Measurements from ENCODE around the gene VDR. TPM values are rescaled to one million over a fixed set of nuclear protein-coding genes. Genes with fewer than 3 reads are reported as not detected.
"Not testable (repeated sequence)": the region's sequence is repeated elsewhere in the genome, so short reads cannot be mapped to it uniquely, and the experiment has no call there.

VDR gene
- total and polyA plus RNA-seq, 2 experiments from 2014 or later = 23.9 to 30.5 TPM

DNA sequence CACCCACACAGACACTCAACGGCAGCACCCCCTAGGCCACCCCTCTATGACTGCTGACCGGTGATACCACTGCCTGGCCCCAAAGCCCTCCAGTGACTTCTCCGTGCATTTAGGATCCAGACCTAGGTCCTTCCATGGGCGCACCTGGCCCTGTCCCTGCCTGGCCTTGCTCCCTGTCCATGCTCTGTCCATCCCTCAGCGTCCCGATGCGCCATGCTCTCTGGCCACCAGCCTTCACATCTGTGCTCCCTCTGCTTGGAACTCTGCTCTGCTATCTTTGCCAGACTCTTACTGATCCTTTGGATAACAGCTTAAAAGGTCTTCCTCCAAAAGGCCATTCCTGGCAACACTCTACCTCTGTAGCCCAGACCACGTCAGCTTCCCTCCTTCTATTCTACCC lies 59.7 kb downstream of the VDR start:
- peaks cover 6% of the 10 kb centered on the region; the same call in 1 of the 2 replicates for H3F3A ChIP-seq (ENCODE audit: insufficient read depth)
- in situ Hi-C loops (cut with MboI) = no loop called here
- H3K79me2 ChIP-seq (ENCODE audit: insufficient read depth) = no peaks in the 10 kb centered on the region
- no peaks in the 10 kb centered on the region for H4K20me1 ChIP-seq (ENCODE audit: insufficient read depth)
- no peak overlapping the region for H3K4me3 ChIP-seq
- no peak overlapping the region for H2AFZ ChIP-seq
- H3K9ac ChIP-seq = no peak overlapping the region
- peaks cover 5% of the 10 kb centered on the region; the same call in 1 of the 2 replicates for H3K4me1 ChIP-seq (ENCODE audit: insufficient read depth)
- WGBS, 2 experiments (ENCODE audit: low coverage in 1 of 2, low lambda C conversion rate in 2 of 2, missing lambda C conversion rate in 2 of 2) = 60 to 66% methylated on average over 7 to 8 of the region's 8 CpGs
- no peak overlapping the region for H3K4me2 ChIP-seq (ENCODE audit: unreplicated experiment)
- DNase-seq = no peak
- no peaks in the 10 kb centered on the region for H3K9me2 ChIP-seq (ENCODE audit: insufficient read depth)
- no peaks in the 10 kb centered on the region for H3K9me3 ChIP-seq (ENCODE audit: low read depth)
- peaks cover 10% of the 10 kb centered on the region; the same call in 1 of the 2 replicates for H3K36me3 ChIP-seq (ENCODE audit: low read depth)
- no peak overlapping the region for H3K27ac ChIP-seq
- no peaks in the 10 kb centered on the region for H3K27me3 ChIP-seq (replicated peaks; ENCODE audit: insufficient read depth)
- TF ChIP-seq EZH2 (IDR thresholded peaks at IDR 0.05; ENCODE audit: insufficient read depth, poor library complexity, severe bottlenecking) (no peak), EZH2phosphoT487 (IDR thresholded peaks at IDR 0.05; ENCODE audit: insufficient read depth, low read depth) (no peak)

DNA sequence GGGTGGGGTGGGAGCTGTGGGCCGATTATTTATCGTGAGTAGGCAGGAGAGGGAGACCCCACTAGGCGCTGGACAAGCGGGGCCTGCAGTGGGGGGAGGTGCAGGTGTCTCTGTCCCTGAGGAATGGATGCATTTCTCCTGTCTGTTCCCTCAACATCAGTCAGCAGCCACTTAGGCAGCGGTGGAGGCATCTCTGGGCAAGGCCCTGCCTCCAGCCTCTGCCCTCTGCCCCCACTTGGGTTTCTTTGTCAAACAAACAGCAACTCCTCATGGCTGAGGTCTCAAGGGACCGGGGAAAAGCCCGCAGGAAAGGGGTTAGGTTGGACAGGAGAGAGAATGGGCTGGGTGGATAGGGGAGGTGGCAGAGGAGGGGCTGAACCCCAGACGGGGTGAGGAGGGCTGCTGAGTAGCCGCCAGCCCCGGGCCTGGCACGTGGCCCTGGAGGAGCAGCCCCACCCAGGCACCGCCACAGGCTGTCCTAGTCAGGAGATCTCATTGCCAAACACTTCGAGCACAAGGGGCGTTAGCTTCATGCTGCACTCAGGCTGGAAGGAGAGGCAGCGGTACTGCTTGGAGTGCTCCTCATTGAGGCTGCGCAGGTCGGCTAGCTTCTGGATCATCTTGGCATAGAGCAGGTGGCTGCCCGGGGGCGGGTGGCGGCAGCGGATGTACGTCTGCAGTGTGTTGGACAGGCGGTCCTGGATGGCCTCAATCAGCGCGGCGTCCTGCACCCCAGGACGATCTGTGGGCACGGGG lies 60.4 kb downstream of the VDR start:
- Histone ChIP-seq H3F3A (ENCODE audit: insufficient read depth) (peaks cover 12% of the 10 kb centered on the region; the same call in 1 of the 2 replicates), H3K9me2 (ENCODE audit: insufficient read depth) (no peaks in the 10 kb centered on the region), H3K36me3 (ENCODE audit: low read depth) (peaks cover 10% of the 10 kb centered on the region; the same call in 1 of the 2 replicates), H3K9ac (no peak overlapping the region), H3K27ac (no peak overlapping the region), H2AFZ (no peak overlapping the region), H3K9me3 (ENCODE audit: low read depth) (no peaks in the 10 kb centered on the region), H3K4me1 (ENCODE audit: insufficient read depth) (peaks cover 5% of the 10 kb centered on the region; the same call in 1 of the 2 replicates), H3K4me2 (ENCODE audit: unreplicated experiment) (no peak overlapping the region), H4K20me1 (ENCODE audit: insufficient read depth) (no peaks in the 10 kb centered on the region), H3K4me3 (no peak overlapping the region), H3K27me3 (replicated peaks; ENCODE audit: insufficient read depth) (no peaks in the 10 kb centered on the region), H3K79me2 (ENCODE audit: insufficient read depth) (no peaks in the 10 kb centered on the region)
- 56 to 64% methylated on average over 22 to 28 of the region's 28 CpGs for WGBS, 2 experiments (ENCODE audit: low coverage in 1 of 2, low lambda C conversion rate in 2 of 2, missing lambda C conversion rate in 2 of 2)
- TF ChIP-seq EZH2 (IDR thresholded peaks at IDR 0.05; ENCODE audit: insufficient read depth, poor library complexity, severe bottlenecking) = no peak
- TF ChIP-seq EZH2phosphoT487 (IDR thresholded peaks at IDR 0.05; ENCODE audit: insufficient read depth, low read depth) = no peak
- in situ Hi-C loops (cut with MboI) = no loop called here
- peak; percentile 30 for DNase-seq

DNA sequence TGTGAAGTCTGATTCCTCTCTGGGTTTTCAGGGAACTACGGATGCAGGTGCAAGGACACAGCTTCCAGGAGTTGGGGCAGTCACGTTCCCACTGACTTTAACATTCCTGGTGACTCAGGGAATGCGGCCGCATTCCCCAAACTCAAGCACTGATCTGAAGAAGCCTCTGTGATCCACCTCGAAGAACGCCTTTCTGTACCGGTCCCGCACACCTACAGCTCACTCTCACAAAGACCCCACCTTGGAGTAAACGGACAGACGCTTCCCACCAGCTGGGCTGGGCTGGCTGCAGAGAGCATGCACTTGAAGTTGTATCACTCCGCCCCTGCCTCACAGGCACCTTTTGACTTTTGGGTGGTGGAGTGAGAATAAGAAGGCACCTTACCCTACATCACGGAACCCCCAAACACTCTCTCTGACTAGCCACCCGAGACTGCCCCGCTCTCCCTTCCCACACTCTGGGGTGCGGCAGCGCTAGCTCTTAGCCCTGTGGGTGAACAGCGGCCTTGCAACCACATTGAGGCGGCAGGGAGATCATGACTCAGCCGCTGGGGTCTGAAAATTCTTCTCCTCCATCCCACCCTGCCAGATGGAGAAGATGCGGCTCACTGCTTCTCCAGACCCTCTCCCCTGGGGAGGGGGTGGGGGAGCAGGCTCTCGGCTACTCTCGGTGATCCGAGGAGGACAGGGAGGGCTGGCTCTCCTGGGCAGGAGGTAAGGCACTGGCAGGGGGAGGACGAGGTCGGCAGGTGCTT lies 61.4 kb downstream of the VDR start:
- H3K4me1 ChIP-seq (ENCODE audit: insufficient read depth) = peaks cover 5% of the 10 kb centered on the region; the same call in 1 of the 2 replicates
- peaks cover 14% of the 10 kb centered on the region; the same call in 1 of the 2 replicates for H3F3A ChIP-seq (ENCODE audit: insufficient read depth)
- H3K9ac ChIP-seq = no peak overlapping the region
- H3K4me2 ChIP-seq (ENCODE audit: unreplicated experiment) = no peak overlapping the region
- H4K20me1 ChIP-seq (ENCODE audit: insufficient read depth) = no peaks in the 10 kb centered on the region
- H3K27ac ChIP-seq = no peak overlapping the region
- in situ Hi-C loops (cut with MboI) = no loop called here
- no peak overlapping the region for H2AFZ ChIP-seq
- H3K9me2 ChIP-seq (ENCODE audit: insufficient read depth) = no peaks in the 10 kb centered on the region
- WGBS, 2 experiments (ENCODE audit: low coverage in 1 of 2, low lambda C conversion rate in 2 of 2, missing lambda C conversion rate in 2 of 2) = 91 to 92% methylated on average over 25 of the region's 25 CpGs
- no peak overlapping the region for H3K4me3 ChIP-seq
- H3K9me3 ChIP-seq (ENCODE audit: low read depth) = no peaks in the 10 kb centered on the region
- DNase-seq = no peak
- TF ChIP-seq EZH2phosphoT487 (IDR thresholded peaks at IDR 0.05; ENCODE audit: insufficient read depth, low read depth) (no peak), EZH2 (IDR thresholded peaks at IDR 0.05; ENCODE audit: insufficient read depth, poor library complexity, severe bottlenecking) (no peak)
- H3K36me3 ChIP-seq (ENCODE audit: low read depth) = peaks cover 10% of the 10 kb centered on the region; the same call in 1 of the 2 replicates
- H3K79me2 ChIP-seq (ENCODE audit: insufficient read depth) = no peaks in the 10 kb centered on the region
- H3K27me3 ChIP-seq (replicated peaks; ENCODE audit: insufficient read depth) = no peaks in the 10 kb centered on the region

DNA sequence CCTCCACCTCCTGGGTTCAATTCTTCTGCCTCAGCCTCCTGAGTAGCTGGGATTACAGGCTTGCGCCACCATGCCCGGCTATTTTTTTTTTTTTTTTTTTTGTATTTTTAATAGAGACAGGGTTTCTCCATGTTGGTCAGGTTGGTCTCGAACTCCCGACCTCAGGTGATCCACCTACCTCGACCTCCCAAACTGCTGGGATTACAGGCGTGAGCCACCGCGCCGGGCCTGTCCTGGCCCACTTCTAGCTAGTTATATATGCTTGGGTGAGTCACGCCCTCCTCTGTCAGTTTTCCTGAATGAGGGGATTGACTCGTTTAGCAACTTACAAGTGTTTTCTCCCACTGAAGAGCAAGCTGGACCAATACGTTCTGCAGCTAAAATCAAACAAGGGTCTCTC lies 62.3 kb downstream of the VDR start:
- in situ Hi-C loops (cut with MboI); H3K4me1 ChIP-seq (ENCODE audit: insufficient read depth); H3K27ac ChIP-seq; H2AFZ ChIP-seq; DNase-seq; H3K27me3 ChIP-seq (replicated peaks; ENCODE audit: insufficient read depth); H3K9me2 ChIP-seq (ENCODE audit: insufficient read depth); H3K79me2 ChIP-seq (ENCODE audit: insufficient read depth); H3K9me3 ChIP-seq (ENCODE audit: low read depth); H3K4me2 ChIP-seq (ENCODE audit: unreplicated experiment); H3K4me3 ChIP-seq; H4K20me1 ChIP-seq (ENCODE audit: insufficient read depth); H3K9ac ChIP-seq: not testable (repeated sequence)
- WGBS, 2 experiments (ENCODE audit: low coverage in 1 of 2, low lambda C conversion rate in 2 of 2, missing lambda C conversion rate in 2 of 2) = 76 to 81% methylated on average over 10 to 12 of the region's 12 CpGs
- Histone ChIP-seq H3F3A (ENCODE audit: insufficient read depth) (peaks cover 14% of the 10 kb centered on the region; the same call in 1 of the 2 replicates), H3K36me3 (ENCODE audit: low read depth) (peaks cover 10% of the 10 kb centered on the region; the same call in 1 of the 2 replicates)

Data from GM23248 (cell line).